Measurements from ENCODE around the gene HTRA3.
A peak's percentile ranks its signal among the peaks of the same experiment; 100 is the strongest.

Gene HTRA3

DNA sequence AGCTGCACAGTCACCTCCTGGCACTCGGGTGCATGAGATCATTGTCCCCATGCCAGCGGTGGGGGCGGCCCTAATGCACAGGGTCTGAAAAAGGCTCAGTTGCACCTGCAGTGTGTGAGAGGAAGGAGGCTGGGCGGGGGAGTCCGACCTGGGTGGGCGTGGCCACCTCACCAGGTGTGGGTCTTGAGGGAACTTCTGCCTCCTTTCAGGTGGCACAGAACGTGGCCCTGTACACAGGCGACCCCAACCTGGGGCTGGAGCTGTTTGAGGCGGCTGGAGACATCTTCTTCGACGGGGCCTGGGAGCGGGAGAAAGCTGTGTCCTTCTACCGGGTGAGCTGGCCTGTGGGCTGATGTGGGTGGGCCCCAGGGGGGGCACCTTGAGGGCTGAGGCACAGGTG lies 34.3 kb upstream of the HTRA3 start:
- DNase-seq: no peak

DNA sequence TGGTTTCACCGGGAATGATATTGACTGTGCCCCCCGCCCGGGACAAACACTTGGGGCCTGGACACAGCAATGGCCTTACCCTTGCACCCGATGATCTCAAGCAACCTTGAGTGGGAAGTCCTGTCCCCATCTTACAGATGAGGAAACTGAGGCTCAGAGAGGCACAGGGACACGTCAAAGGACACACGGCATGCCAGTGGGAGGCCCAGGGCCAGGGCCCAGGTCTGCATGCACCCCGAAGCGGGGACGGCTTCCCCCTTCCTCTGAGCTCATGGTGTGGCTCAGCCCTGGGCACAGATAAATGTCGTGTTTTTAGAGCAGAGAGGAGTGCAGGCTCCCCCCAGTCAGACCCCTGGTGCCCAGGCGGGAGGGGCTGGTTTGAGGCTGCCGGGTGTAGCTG lies 33.9 kb upstream of the HTRA3 start:
- no peak for DNase-seq

DNA sequence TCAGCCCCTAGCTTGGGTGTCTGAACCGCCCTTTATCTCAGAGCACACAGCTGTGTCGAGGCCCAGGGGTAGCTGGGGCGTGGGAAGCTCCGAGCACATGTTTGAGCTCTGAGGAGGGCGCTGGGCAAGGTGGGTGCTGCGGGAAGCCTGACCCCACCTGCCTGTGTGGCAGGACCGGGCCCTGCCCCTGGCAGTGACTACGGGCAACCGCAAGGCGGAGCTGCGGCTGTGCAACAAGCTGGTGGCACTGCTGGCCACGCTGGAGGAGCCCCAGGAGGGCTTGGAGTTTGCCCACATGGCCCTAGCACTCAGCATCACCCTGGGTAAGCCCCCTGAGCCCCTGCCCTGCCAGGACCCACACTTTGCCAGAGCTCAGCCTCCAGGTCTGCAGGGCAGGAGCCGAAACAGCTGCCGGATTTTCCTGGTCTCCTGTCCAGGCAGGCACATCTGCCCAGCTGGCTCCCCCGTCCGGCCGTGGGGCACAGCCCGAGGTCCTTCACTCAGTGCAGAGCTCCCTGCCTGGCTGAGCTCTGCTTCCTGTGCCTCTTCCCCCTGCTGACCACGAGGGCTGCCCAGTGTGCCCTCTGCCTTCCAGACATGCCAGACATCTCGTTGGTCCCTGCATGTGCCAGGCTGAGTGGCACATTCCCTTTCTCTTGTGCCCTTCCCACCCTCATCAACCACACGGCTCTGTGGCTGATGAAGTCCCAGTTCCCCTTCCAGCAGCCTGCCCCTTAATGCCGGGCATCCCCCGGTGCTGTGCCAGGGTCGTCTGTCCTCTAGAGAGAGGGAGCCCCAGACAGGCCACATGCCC lies 33.2 kb upstream of the HTRA3 start:
- DNase-seq: no peak

DNA sequence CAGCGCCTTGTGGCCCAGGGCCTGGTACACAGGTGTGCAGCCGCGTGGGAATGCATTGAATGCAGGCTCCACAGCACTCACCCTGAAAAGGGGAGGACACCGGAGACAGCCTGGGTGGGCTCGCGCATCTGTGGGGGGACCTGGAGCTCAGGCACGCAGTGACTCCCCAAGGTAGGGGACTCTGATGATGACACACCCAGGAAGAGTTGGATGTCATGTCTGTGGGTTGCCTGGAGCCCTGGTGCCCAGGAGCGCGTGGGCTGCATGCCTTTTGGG lies 32.7 kb upstream of the HTRA3 start:
- DNase-seq: no peak

DNA sequence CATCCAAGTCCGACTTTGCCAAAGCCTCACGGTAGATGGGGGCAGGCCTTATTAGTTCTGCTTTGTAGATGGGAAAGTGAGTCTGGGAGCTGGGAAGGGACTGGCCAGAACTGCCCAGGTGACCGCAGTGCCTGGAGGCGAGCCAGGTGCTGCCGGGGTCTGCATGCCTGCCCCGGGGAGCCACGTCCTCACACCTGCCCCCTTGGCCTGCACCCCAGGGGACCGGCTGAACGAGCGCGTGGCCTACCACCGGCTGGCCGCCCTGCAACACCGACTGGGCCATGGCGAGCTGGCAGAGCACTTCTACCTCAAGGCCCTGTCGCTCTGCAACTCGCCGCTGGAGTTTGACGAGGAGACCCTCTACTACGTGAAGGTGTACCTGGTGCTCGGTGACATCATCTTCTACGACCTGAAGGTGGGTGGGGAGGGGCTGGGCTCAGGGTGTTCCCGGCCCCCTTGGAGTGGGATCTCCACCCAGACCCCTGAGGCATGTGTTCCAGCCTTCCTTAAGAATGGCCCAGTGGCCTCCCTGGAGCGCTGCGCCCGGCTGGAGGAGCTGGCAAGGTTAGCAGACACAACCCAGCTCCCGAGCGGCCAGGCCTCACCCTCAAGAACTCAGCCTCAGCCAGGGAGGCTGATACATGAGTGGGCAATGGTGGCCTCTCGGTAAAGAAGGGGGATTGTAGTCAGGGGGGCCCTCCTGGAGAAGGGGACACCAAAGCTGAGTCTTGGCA lies 32.1 kb upstream of the HTRA3 start:
- DNase-seq: no peak

DNA sequence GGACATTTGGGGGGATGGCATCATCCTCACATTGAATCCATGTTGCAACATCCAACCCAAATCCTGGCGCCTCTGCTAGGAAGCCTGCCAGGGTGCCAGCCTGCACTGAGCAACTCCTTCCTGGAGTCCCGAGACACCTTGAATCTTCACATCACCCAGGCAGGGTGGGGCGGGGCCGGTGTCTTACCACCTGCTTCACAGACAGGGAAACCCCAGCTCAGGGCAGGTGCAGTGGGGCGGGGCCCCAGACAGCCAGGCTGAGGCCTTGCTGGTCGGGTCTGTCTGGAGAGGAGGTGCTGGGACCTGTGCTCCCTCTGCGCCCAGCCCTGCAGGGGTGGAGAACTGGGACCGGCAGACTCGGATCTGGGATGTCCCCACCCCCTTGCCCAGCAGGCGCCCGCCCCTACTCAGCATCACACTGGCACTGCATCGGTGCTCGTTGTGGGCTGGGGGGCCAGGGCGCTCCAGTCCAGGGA lies 31.5 kb upstream of the HTRA3 start:
- DNase-seq: no peak

DNA sequence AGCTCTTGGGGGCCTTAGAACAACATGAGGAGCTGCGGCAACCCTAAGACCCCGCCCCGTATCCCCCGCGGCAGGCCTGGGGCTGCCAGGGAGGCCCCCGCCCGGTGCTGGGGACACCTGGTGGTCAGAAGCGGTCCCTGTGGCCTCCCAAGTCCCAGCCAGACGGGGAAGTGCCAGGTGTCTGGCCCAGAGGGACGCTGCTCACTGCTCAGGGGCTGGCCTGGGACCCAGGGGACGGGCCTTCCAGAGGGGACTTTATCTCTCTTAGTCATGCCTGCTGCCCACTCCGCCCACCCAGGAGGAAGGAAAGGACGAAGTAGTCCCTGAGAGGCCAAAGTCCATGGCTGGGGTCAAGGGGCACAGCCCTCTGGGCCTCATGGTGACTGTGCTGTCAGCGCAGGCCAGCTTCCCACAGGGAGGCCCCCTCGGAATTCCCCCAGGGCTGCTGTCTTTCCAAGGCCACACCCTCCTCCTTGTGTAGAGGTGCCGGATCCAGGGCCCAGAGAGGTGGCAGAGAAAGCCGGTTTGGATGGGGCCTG lies 31.0 kb upstream of the HTRA3 start:
- peak; percentile 50 for DNase-seq

DNA sequence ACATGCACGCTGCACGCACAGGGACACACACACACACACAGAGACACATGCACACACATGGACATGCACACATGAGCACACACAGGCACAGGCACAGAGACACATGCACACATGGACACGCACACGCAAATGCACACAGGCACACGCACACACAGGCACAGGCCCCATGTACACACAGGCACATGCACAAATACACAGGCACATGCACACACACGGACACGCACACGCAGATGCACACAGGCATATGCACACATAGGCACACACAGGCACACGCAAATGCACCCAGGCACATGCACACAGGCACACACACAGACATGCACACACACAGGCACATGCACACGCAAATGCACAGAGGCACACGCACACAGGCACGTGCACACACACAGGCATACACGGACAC lies 30.3 kb upstream of the HTRA3 start:
- no peak for DNase-seq

DNA sequence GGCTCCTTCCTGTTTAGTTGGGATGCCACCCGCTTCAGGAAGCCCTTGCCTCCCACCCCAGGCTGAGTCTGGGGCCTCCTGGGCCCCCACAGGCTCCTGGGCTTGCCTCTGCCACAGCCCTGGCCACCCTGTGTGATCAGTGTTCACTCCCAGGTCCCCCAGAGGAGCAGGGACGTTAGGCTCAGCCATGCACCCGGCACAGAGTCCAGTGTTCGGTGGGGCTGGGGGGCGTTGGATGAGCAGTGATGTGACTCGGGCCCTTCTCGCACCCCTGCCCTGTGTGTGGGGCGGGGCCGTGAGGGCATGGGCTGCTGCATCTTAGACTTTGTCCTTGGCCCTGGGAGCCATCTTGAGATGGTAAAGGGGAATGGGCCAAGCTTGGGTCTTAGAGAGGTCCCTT lies 29.9 kb upstream of the HTRA3 start:
- no peak for DNase-seq

DNA sequence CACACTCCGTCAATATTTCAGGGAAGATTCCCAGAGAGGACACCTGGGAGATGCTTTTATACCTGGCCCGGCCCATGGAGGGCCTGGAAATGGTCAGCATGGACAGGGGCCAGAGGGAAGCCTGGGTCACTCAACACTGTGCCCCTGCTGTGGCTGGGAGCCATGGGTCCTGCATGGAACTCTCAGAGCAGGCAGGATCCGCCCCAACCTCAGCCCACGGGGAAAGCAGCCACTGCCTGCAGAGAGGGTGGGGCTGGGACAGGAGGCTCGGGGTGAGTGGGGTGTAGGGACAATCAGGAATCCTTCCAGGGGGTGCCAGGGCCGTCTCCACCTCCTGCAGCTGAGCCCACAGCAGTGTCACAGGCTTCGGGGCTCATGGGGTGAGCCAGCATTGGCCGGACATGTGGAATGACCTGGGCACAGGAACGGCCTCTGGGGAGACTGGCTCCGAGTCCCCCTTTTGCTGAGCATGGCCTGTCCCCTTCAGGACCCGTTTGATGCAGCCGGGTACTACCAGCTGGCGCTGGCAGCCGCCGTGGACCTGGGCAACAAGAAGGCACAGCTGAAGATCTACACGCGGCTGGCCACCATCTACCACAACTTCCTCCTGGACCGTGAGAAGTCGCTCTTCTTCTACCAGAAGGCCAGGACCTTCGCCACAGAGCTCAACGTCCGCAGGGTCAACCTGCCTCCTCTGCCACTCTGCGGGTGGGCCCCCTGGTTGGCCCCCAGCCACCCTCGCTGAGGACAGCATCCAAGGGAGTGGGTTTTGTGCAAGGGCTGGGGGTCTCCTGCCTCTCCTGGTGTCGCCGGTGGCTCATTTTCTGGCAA lies 29.1 kb upstream of the HTRA3 start:
- no peak for DNase-seq

DNA sequence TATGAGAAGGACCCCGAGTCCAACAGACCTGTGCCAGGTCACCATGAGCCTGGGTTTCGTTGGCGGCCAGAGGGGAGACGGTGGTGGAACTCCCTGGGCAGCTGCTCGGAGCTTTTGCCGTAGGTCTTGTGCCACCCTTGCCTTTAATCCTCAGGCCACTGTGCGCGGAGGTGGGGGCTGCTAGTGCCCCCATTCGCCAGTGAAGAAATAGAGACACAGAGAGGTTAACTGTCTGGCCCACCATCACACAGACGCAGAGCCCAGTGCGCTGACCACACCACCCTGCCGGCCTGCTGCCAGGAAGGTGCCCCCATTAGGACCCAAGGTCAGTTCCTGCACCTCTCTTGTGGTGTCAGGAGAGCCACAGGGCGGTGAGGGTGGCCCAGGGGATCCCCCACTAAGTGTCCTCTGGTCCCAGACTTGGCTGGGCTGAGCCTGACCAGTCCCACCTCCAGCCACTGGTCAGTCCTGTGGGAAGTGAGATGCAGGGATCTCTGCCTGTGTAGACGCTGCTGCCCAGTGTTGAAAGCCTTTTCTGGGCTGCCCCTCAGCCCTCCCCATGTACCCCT lies 28.3 kb upstream of the HTRA3 start:
- no peak for DNase-seq

DNA sequence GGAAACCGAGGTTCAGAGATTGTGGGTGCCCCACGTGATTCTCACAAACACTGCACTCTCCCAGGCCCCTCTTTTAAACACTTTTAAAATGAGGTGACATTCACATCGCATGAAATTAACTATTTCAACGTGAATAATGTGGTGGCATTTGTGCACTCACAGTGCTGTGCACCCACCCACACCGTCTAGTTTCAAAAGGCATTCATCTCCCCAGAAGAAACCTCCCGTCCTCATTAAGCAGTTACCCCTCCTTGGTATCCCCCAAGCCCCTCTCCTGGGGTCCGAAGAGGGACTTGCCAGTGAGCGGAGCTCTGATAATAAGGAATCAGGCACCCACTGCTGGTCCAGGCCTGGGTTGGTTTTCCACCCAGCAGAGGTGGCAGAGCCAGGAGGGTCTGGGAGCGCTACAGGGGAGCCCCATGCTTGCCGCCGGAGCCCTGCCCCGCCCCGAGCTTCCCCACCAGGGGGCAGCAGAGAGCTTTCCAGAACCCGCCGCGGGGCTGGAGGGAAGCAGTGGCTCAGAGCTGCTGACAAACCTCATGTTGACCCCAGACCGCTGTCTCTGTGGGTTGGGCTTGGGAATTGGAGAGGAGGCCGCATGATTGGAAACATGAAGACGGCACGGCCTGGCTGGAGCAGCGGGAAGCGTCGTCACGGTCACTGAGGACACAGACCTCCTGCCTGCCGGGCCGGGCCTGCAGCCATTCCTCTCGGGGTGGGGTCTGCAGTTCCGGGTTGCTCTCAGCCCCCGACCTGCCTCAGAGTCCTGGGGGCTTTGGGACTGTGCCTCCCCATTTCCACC lies 27.5 kb upstream of the HTRA3 start:
- DNase-seq: peak; percentile 89

DNA sequence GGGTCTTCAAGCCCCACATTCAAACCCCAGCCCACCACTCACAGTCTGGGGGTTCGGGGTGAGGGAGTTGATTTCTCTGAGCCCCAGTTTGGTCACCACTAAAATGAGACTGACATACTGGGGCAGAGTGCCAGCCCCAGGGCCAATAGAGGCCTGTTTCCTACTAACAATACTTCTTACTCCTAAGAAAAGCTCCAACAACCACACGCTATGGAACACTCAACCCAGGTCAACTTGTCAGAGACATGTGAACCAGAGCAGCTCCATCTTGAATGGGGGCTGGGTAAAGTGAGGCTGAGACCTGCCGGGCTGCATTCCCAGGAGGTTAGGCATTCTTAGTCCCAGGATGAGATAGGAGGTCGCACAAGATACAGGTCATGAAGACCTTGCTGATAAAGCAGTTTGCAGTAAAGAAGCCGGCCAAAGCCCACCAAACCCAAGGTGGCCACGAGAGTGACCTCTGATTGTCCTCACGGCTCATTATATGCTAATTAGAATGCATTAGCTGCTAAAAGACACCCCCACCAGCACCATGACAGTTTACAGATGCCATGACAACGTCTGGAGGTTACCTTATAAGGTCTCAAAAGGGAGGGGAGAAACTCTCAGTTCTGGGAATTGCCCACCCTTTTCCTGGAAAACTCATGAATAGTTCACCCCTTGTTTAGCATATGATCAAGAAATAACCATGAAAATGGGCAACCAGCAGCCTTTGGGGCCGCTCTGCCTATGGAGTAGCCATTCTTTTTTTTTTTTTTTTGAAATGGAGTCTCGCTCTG lies 26.6 kb upstream of the HTRA3 start:
- no peak for DNase-seq

DNA sequence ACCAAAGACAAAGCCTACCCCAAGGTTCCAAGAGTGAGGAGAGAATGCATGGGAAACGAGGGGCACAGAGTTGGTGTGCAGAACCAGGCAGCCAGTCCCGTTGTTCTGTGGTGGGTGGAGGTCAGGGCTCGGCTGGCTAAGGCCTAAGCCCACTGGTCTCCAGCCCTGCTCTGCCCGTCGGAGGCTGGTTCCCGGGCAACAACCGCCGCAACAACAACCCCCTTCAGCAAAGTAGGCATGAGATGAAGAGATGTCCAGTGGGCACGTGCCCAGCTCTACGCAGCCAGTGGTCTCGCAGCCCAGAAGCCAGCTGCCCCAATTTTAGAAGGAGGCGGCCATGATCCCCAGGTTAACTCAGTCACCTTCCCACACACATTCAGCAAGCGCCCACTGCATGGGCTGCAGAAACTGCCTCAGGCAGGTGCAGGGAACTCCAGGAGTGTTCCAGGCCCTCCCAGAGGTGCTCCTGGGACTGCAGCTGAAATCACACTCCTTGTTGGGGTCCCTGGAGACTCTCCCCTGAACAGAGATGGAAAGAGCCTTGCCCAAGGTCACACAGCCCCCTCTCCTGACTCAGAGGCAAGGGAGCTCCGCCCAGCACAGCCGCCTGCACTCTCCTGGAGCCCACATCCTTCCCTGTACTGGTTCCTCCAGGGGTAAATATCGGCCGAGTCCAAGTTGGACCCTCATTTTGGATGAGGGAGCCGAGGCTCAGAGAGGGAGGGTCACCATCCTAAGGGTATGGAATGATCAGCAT lies 25.4 kb upstream of the HTRA3 start:
- no peak for DNase-seq

DNA sequence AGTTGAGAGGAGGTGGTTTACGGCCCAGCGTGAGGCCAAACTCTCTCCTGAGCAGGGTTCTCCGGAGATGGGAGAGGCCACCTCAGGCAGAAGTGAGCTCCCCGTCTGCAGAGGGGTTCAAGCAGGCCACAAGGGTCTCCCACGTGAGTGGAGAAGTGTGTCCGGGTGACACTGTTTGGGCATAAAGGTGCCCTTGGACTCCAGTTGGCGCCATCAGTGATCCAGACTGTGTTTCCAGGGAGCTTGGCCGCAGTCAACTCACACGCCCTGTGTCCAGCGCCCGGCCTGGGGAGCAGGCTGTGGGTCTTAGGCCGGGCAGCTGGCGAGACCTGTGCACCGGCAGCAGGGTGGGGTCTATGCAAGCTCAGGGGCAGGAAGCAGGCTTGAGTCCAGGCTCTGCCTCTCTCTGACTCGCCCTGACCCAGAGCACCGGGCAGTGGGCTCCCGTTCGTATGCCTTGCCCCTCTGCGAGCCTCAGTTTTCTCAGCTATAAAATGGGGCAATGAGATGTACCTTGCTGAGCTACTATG lies 24.6 kb upstream of the HTRA3 start:
- DNase-seq: no peak

DNA sequence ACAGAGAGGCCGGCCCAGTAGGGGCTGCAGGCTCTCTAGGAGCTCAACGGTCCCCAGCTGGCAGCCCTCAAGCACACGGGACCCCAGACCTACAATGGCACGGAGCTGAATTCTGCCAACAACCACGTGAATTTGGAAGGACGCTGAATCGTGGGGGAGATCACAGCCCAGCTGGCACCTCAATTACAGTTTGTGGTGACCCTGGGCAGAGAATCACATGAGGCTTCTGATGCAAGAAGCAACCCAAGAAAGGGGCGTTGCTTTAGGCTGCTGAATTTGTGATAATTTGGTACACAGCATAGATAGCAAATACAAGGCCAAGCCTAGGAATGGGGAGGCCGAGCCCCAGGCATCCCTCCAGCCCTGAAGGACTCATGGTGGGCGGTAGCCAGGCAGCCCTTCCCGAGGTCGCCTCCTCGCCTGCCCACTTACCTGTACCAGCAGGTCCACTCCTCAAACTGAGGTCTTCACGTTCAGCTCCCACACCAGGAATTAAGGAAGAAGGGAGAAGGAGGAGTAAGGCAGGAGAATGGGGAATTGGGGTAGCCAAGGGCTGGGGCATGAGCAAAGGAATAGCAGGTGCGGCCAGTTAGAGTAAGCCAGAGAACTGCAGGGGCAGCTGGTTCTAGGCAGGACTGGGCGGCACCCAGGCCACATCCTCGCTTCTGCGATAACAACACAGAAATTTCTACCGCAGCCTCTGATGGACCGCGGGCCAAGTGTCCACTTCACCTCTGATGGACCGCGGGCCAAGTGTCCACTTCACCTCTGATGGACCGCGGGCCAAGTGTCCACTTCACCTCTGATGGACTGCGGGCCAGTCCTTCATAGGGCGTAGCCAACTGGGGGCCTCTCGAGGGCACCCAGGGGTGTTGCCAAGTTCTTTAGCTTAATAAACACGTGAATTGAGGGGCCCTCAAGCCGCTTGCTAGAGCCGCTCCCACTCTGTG lies 23.4 kb upstream of the HTRA3 start:
- no peak for DNase-seq

DNA sequence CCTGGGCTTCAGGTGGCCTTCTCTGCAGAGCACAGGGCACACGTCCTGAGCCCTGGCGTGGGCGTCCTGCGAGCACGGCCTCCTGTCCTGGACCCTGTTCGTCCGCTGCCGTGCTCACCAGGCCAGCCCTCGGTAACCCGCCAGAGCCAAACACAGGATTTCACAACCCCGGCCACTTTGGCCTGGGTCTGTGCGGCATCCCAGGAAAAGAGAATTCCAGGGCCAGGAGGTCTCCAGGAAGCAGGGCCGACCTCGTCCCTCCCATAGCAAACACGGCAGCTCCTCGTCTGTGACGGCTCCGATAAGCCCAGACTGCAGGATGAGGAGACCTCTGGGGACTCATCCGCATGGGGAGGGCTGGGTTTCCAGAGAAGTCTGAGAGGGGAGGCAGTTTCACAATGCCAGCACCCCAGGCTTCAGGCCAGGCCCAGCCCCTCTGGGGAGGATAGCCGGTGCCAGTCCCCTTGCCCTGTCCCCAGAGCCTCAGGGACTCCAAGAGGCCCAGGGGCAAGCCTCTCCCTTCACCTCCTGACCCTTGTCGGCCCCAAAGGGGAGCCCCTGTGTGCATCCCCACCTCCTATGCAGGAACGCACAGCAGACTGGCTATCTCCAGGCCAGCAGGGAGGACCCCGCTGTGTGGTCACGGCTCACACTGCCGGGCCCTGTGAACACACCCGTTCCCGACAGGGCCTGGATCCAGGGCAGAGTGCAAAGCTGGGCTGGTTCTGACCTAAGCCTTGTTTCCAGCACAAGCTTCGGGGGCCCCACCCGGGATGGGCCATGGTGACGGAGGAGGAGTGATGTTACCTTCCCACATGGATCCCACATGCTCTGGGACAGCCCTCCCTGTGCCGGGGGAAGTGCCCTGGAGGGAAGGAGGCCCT lies 22.3 kb upstream of the HTRA3 start:
- DNase-seq: no peak

DNA sequence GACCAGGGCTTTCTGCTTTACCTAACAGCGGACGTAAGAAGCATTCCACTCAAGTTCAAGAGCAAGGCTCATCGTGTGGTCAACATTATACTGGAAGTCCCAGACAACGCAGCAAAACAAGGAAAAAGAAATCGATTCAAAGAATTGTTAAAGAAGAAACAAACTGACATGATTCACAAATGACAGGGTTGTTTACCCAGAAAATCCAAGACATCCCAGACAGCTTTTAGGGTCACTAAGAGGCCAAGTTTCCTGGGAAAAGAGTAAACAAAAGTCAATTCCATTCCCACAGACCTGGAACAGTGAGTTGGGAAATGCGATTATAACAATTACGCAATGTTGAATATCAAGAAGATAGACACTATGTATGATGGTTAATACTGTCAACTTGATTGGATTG lies 21.5 kb upstream of the HTRA3 start:
- no peak for DNase-seq

Data from suppressor macrophage treated with lipopolysaccharide for 4 hours (primary cell).